Kidney tubule cell (primary cell): ENCODE measurements around the gene PRDM16.

Source experiments
- DNase-seq: peaks from one replicate; pipeline ENCODE4 v3.0.0-alpha.2; 2018; ENCODE audit warnings: low spot score

Gene PRDM16

DNA sequence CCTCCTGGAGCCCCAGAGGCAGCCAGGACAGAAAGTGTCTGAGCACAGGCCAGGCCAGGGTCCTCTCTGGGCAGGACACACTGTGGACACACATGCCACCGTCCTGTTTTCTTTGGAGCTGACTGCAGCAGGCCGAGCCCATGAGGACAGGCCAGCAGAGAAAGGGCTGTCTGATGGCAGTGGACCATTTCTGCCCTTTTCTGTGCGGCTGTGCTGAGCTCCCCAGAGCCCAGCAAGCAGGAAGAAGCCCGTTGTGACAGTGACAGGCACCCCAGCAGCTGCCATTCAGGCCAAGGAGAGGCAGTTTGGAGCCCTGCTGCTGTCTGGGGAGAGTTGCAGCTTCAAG lies 269.7 kb downstream of the PRDM16 start:
- no peak for DNase-seq

DNA sequence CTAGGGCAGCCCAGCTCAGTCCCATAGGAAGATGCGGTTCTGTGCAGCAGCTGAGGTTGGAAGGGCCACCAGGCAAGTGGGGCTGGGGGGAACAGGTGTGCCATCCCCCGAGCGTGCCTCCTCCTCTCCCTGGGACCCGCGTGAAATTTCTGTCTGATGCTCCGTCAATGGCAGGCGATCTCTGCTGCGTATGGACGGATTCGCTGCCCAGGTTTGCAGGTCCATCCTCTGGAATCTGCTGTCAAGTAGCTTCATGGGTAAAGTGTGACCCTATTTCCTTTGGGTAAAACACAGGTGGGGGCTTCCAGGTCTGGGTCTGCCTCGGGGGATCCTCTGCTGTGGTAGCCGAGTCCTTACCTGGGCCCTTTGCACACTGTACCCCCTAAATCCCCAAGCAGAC lies 270.9 kb downstream of the PRDM16 start:
- DNase-seq = no peak

DNA sequence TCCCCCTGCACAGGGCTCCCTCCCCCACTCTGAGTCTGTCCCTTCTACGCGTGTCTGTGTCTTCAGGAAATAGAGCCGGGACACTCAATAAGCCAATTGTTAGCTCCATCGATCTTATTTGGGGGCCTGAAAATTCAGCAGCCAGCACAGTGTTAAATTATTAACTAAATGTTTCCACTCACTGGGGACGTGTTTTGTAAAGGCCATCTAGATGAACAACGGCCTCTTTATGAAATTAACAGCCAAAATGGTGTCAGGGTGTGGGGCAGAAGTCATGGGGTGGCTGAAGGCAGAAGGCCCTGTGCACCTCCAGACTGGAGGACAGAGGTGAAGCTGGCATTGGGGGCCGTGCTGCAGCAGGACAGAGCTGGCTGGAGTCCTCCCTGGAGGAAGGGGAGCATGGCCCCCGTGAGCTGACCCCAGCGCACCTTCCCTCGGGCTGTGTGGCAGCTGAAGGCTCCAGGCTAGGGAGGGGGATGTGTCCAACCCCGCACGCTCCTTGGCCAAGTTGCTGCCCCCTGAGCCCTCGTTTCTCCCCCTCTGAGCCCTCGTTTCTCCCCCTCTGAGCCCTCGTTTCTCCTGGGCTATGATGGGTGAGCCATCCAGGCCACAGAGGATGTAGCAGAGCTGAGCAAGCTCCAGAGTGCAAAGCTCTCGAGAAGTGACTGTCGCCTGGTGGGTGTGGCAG lies 271.7 kb downstream of the PRDM16 start:
- no peak for DNase-seq

DNA sequence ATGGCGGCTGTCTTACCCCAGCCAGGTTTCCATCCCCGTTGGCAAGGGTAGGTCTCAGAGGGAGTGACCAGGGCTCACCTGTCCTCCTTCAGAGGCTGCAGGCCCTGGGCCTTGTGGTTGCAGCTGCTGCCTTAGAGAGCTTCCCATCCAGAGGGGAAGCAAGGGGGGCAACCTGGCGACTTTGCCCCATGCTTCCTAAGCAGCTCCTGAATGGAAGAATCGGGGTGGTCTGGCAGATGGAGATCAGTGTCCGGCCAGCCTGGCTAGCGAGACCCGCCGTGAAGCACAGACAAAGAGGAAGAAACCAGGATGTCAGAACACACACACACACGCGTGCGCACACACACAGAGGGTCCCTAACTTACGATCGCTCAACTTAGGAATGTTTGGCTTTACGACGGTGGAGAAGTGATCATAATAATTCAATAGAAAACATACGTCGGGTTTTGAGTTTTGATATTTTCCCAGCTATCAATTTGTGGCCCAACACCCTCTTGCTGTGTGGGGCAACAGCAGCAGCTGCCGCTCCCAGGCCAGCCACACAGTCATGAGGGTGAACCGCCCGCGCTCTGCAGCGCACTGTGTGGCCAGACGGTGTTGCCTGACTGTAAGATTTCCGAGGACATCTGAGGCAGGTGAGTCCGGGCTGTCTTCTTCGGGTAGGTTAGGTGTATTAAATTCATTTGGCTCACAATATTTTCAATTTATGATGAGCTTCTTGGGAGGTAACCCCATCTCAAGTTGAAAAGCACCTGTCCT lies 272.4 kb downstream of the PRDM16 start:
- no peak for DNase-seq

DNA sequence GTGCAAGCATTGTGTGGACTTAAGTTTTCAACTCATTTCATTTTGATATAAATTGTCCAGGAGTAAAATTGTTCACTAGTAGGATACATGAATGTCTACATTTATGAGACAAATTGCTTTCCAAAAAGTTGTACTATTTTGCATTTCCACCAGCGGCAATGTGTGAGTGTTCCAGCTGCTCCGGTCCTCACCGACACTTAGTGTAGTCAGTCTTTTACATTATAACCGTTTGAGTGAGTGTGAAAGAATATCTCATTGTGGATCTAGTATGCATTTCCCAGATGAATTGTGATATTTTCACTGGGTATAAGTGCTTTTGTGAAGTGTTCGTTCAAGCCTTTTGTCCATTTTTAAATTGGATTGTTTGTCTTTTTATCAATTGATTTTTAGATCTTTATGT lies 274.0 kb downstream of the PRDM16 start:
- DNase-seq = no peak

DNA sequence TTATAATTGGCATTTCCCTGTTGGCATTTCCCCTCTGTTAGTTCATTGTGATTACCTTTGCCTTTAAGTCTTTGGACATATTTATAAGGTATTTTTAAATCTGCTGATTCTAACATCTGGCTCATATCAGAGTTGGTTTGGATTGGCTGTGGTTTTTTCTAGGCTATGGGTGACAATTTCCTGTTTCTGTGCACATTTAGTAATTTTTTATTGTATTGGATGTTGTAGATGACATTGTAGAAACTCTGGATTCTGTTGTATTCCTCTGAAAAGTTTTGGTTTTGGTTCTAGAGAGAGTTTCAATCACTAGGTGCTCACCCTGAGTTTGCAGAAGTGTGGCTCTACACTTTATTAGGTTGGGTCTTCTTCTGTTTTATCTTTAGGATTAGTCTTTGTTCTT lies 275.4 kb downstream of the PRDM16 start:
- DNase-seq = no peak

DNA sequence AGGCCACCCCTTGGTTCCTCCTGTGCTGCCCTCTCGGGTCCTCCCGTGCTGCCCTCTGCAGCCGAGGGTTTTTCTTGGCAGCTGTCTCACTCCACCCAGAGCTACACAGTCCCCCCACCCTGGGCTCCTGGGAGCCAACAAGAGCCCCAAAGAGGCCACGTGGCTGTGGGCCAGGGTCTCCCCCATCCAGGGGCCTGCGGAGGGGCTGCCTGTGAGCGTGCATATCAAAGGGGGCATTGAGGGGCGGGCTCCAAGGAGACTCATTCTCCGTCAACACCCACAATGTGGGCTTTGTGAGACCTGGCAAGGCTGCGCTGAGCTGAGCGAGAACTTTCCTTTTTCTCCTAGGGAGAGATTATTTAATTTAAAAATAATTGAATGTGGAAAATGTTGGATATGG lies 276.8 kb downstream of the PRDM16 start:
- no peak for DNase-seq

DNA sequence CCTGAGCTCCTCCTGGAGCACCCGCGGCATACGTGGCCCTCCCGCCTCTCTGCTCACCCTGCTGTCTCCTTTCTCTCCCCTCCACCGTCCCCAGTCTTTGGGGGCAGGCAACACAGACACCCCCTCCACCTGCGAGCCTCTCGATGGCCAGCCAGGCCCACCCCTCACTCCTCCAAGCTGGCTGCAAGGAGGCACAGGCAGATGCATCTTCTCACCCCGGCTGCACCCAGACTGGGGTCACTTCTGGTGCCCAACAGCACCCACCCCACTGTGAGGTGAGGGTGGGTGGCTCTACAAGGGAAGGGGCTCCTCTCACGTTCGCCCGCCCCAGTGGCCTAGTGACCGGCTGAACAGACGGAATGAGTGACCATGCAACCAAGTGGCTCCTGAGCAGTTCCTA lies 277.5 kb downstream of the PRDM16 start:
- no peak for DNase-seq

DNA sequence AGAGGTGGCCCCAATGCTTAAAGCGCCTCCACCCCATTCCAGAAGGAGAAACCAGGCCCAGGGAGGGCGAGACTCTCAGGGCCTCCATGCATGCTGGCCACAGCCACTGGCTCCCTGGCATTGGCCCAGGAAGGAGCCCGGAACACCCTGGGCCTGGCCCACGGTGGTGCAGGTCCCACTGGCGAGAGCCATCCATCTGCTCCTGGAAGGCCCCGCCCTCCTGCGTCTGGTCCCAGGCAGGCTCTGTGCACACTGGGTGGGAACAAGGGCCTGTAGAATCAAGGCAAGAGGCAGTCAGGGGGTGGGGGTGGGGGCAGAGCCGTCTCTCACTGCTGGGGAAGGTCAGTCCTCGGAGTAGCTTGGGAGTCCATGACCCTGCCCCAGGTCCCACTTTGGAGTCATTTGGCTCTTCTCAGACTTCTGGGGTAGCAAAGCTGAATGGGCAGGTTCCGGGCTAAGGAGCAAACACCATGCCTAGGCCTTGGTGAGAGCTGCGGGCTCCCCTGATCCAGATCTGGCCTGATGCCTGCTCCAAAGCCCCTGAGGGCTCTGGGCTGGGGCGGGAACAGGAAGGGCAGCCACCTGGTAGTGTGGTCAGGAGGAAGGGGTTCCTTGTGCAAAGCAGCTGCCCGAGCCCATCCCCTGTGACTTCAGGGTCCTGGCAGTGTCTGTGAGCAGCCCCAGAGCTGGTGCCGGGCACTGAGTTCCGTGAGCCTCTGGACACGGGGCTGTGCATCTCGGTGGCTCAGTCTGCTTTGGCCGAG lies 278.4 kb downstream of the PRDM16 start:
- DNase-seq = no peak

DNA sequence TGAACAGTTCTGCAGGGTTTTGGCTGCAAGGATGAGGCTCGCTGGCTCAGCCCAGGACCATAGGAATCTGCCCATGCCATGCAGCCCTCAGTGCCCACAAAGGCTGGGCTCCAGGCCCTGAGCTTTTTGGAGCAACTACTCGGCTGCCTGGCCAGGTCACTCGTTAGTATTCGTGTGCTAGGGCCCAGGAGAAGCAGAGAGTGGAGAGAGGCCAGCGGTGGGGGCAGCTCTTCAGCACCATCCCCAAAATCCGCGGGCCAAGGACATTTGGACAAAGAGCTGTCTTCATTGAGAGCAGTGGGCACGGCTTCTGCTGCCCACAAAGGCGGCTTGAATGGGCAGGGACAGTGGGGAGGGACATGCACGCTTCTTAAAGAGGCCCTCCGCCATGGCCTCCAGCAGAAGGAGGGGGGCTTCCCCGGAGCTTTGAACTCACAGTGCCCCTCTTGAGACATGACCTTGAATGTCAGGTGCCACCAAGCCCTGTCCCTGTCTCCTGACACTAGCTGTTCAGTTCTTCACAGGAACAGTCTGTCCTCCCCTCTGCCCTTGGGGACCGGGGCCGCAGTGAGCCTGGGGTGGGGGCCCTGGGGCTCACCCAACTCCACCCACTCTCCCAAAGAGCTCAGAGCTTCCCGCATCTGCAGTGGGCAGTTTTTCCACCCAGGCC lies 279.3 kb downstream of the PRDM16 start:
- no peak for DNase-seq

DNA sequence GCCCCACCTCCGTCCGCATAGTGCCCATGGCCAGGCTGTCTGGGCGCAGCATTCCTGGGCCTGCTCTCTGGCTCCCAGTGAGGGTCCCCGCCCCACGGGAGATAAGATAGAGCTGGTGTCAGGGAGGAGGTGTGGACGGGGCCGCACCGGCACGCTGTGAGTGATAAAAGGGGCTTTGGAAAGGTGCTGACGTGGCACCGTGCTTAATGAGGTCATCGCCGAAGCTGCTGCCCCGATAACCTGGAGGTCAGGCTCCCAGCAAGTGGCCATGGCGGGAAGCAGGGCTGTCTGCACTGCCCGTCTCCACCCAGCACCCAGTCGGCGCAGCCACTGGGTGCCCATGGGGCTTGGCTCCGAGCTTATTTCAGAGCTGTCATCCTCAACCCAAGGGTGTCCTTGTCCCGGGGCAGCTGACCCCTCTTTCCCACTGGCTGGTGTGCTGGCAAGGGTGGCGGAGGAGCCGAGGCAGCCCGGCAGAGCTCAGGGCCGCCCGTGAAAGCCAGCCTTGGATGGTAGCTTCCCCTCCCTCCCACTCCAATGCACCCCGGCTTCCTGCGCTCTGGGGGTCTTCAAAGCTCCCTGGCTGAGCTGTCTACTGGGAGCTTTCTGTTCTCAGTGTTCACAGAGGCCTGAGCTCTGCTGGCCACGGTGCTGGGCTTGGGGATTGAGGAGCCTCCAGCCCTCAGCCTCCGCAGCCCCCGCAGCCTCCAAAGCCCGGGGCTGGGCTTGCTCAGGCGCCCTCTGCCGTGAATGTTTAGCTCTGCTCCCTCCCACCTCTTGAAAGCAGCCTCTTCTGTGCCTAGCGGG lies 280.4 kb downstream of the PRDM16 start:
- no peak for DNase-seq

DNA sequence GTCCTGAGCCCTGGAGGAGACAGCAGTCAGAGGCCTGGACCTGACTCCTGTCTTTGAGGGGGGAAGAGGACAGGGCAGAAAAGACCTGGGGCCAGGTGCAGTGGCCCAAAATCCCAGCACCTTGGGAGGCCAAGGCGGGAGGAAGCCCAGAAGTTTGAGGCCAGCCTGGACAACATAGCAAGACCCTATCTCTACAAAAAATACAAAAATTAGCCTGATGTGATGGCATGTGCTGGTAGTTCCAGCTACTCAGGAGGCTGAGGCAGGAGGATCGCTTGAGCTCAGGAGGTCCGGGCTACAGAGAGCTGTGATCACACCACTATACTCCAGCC lies 280.9 kb downstream of the PRDM16 start:
- DNase-seq = no peak

DNA sequence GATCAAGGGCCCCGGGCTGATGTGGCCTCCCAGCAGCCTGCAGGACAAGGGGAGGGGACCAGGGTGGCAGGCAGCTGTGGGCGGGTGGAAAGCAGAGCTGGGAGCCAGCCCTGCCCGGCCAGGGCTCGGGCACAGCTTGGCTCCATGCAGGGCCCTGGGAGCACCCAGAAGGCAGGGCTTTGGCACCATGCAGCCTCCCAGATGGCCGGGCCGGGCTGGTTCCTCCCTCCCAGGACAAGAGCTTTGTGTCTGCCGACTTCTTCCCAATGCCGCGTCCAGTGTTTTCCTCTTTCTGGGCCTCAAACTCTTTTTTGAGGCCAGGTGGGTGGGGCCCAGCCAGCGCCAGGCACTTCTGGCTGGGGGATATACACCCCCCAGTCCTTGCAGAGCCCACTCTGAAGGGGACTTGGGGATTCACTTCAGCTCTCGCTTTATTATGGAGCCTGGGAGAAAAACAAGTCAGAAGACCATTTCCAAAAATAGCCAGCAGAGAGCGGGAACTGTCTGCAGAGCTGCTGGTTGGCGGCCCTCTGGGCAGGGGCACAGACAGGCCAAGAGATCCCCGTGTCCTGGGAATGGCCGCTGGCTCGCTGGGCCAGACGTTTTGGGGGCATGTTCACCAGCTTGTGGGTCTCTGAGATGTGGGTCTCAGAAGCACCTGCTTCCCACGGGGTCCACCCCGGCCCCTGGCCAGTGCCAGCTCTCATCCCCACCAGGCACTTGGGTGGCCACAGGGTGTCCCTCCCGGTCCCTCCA lies 281.7 kb downstream of the PRDM16 start:
- DNase-seq = no peak

DNA sequence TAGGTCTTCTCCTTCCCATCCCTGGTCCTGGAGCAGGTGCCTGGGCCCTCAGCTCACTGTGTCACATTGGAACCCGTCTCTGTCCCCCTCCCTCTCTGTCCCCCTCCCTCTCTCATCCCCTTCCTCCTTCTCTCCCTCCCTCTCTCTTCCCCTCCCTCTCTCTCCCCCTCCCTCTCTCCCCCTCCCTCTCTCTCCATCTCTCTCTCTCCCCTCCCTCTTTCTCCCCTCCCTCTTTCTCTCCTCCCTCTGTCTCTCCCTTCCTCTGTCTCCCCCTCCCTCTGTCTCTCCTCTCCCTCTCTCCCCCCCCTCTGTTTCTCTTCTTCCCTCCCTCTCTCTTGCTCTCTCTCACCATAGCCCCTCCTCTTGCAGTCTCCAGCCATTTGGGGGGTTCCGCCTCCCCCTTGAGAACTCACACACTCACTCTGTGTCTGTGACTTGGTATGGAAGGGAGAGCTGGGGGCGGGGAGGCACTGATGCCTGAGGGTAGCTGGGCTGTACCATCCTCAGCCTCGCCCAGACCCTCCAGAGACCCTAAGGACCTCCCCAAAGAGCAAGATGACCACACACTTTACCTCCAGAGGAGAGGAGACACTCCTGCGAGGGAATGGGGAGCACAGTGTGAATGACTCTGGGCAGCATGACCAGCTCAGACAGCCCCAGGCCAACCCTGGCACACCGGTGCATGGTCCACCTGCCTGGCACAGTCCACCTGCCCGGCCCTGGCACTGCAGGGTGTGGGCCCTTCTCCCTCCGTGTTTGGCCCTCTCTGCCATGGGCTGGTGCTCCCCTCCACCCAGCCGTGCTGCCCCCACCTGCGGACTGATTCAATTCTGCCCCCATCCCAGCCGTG lies 282.7 kb downstream of the PRDM16 start:
- DNase-seq = no peak

DNA sequence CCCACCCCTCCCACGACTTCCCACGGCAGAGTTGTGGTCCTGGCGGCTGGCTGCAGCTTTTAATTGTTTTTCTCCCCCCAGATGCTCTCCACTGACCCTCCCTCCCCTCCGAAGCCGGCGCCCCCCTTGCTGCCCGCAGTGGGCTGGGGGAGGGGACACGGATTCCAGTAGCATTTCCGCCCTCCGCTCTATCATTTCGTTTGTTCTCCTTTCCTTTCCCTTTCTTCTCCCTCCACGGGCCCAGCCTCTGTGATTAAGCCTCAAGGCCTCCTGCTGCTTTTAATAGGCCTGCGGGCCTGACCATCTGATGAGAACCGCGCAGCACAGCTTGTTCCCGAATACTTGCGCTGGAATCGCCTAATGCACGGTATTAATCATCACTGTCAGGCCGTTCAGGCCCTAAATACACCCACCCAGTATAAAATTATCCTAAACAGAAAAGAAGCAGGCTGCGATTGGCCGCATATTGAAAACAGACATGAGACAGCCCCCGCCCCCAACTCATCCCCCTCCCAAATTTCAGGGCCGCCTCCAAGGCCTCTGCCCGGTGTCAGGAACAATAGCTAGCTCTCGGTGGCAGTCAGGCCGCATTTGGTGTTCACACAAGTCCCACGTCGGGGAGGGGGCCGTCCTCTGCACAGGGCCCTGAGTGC lies 283.4 kb downstream of the PRDM16 start:
- peak; percentile 9 for DNase-seq

DNA sequence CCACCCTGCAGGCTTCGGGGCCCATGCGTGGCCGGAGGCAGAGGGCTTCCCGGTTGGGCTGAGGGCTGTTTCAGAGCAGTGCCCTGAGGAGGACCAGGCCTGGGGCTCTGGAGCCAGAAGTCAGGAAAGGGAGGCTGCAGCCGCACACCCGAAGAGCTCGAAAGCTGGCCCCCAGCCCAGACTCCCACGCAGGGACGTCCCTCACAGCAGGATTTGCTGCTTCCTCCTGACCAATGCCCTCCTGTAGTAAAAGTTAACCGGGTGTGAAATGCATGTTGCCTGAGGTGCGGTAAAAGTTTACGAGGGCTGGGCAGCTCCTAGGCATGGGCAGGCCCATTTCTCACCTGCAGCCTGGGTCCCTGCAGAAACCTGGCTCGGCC lies 283.9 kb downstream of the PRDM16 start:
- DNase-seq = peak; percentile 42

DNA sequence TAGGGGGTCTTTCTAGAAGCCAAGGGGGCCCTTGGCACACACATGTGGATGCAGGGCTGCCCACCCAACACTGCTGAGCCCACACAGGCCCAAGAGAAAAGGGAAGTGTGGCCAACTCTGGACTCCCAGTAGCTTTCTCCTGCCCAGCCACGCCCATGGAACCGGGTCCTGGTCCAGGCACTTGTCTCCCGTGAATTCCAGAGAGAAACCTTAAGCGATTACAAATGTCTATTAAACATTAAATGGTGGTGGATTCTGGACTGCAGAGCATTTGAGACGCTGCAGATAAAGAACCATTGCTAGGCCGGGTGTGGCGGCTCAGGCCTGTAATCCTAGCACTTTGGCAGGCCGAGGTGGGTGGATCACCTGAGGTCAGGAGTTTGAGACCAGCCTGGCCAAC lies 284.9 kb downstream of the PRDM16 start:
- no peak for DNase-seq

DNA sequence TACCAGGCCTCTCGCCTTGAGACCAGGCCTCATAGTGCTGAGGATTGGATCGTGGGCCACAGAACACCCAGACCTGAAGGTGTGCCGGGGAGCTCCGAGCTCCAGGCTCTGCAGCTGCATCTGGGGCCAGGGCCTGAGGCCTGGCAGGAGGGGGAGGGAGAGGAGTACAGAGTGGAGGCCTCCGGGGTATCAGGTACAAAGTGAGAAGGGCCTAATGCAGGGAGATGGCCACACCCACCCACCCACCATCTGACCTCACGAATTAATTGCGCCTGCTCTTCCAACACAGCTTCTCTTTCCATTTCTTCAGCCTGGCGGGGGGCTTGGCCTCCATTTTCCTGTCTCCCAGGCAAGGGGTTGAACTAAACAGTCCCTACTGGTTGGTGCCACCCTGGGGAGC lies 286.1 kb downstream of the PRDM16 start:
- no peak for DNase-seq

DNA sequence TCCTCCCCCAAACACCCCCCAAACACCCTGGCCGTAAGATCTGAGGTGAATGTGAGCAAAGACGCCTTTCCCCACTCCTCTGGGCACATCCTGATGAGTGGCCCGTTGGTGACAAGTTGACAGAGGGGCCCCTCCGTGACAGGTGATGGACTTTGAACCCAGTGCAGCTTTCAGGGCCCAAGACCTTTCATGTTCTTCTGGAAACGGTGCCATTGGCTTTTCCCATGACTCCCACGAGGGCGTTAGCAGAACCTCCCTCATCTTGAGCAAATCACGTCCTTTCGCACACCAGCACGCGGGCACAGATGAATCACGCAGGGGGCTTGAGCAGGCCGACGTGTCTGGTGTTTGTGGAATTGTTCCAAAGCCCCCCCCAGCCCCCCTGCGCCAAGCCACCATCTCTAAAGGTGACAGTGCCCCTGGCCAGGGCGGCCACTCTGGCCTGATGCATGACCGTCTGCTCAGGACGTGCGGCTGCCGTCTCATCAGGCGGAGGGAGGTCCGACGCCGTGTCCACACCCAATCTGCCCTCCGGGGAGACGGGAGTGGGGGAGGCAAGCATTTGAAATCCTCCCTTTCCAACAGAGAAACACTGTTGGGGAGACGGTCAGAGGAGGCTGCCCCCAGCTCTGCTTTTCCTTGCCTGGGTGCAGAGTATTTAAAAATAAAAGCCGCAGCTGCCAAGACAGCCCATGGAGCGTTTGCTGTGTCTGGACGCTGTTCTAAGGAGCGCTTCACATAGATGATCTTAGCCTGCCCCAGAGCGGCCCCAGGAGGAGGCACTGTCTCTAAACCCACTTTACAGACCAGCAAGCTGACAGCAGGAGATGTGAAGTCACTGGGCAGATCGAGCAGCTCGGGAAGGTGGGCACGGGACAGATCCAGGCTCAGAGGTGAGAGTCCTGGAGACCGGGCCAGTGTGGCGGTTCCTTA lies 287.2 kb downstream of the PRDM16 start:
- DNase-seq = no peak
